Ovary (tissue), 9 donors: ENCODE measurements around the gene TSPAN14. TPM values are rescaled to one million over a fixed set of nuclear protein-coding genes. Genes with fewer than 3 reads are reported as not detected.

ENCODE experiments used
- DNase-seq, 5 donors: peaks; one replicate each; pipeline ENCODE4 v3.0.0-alpha.2; 2019 to 2020
- H3K27ac ChIP-seq, 2 donors: fragments of 200-600 bp; one replicate each; pipeline versions ENCODE4 v1.5.1 to v1.8.0; 2019 to 2022
- H3K27me3 ChIP-seq: fragments of 200-600 bp; one replicate; pipeline ENCODE4 v1.8.0; 2022
- H3K36me3 ChIP-seq: fragments of 200-600 bp; sonication (generic); one replicate; pipeline ENCODE4 v1.5.1; 2019
- H3K4me1 ChIP-seq: one replicate; pipeline ENCODE4 v1.8.1; 2013; ENCODE audit warnings: mild to moderate bottlenecking, moderate library complexity; ENCODE audit not compliant: insufficient read depth
- H3K4me3 ChIP-seq: fragments of 200-600 bp; sonication (generic); one replicate; pipeline ENCODE4 v1.5.1; 2017
- H3K9me3 ChIP-seq, 2 donors: fragments of 200-600 bp in 1 of 2; sonication (generic) in 1 of 2; one replicate each; pipeline versions ENCODE4 v1.5.1 to v1.8.1; 2013 to 2019; ENCODE audit warnings: mild to moderate bottlenecking in 1 of 2, moderate library complexity in 1 of 2
- CTCF ChIP-seq, 3 donors: fragments of 450-650 bp in 2 of 3; fragments of 200-600 bp in 1 of 3; IDR thresholded peaks; one replicate each; pipeline versions ENCODE4 v1.5.1 to v1.8.0; 2016 to 2022; ENCODE audit warnings: antibody characterized with exemption in 3 of 3, mild to moderate bottlenecking in 1 of 3
- EP300 ChIP-seq: sonication (generic); formaldehyde crosslinking; IDR thresholded peaks from one replicate; pipeline ENCODE4 v1.6.1; 2017; ENCODE audit warnings: antibody characterized with exemption
- POLR2A ChIP-seq: fragments of 450-650 bp; IDR thresholded peaks from one replicate; pipeline ENCODE4 v1.6.1; 2017; ENCODE audit warnings: antibody characterized with exemption, mild to moderate bottlenecking, moderate library complexity
- WGBS, 3 donors: extraction: QIAGEN DNeasy Blood & Tissue Kit in 1 of 3; methylation state at CpG; one replicate each; pipeline versions ENCODE4 v1.1.5 to v1.1.7; 2013 to 2017; 5-methylcytosine and 5-hydroxymethylcytosine counted together
- intact Hi-C, 4 donors: fragments of 100-400 bp; cut with DNase I; formaldehyde crosslinking; loops; one replicate each; pipeline versions ENCODE4 v1.11.0 to v1.15.1; 2022 to 2023
- polyA plus RNA-seq, 2 donors: library from polyadenylated mRNA; stranded (reverse); fragments of 200-250 nt in 1 of 2; fragments of 350-450 nt in 1 of 2; fragmentation: Illumina TruSeq in 1 of 2; extraction: RNeasy Lipid Tissue Mini Kit (QIAGEN cat#74804) in 1 of 2; gene quantifications; one replicate each; pipeline ENCODE4 v1.2.3, GENCODE V29; 2013 to 2014
- total RNA-seq, 7 donors: library from RNA; depleted of rRNA in 2 of 7; stranded (reverse); fragments of >200 nt in 2 of 7; fragmentation: NEBNext Ultra II Directional in 3 of 7; extraction: Animal tissue kit (Norgen Biotek cat#: 25700) in 3 of 7; gene quantifications; one replicate each; pipeline versions ENCODE4 v1.1.0 to v1.2.4, GENCODE V29; 2016 to 2023
- donor health status: DM: no; HTN: no; CAD: no; lungs with moderate emphysema.
- donor health status: DM: no; HTN: no; CAD: no.
- donor health status: Bipolar disorder and iron deficiency.
- donor health status: DM: yes; HTN: yes; CAD: no.
- donor health status: DM: no; HTN: no; CAD: no.
- donor health status: DM: yes; HTN: yes; CAD: no.

Gene TSPAN14
- total and polyA plus RNA-seq, 9 donors: 35.4 to 103 (median 74.8) TPM

GRCh38 chr10:80465451-80465835 lies 11.3 kb downstream of the TSPAN14 start:
- WGBS, 3 donors: 39 to 59% (median 56%) methylated on average over 3 of the region's 3 CpGs
- no peaks in the 10 kb centered on the region for H3K27me3 ChIP-seq
- no peak overlapping the region for H3K4me3 ChIP-seq
- no peaks in the 10 kb centered on the region for H3K9me3 ChIP-seq
- peaks cover 48% of the 10 kb centered on the region for H3K4me1 ChIP-seq
- H3K36me3 ChIP-seq: no peaks in the 10 kb centered on the region
- no peak for DNase-seq
- TF ChIP-seq EP300 (no peak), POLR2A (no peak), CTCF (IDR thresholded peaks at IDR 0.05) (no peak)
- intact Hi-C loops: no loop called here
- peak overlapping the region; percentile 72 to 82 for H3K27ac ChIP-seq

GRCh38 chr10:80465839-80466590 lies 11.9 kb downstream of the TSPAN14 start:
- intact Hi-C loops: no loop called here
- H3K4me3 ChIP-seq: no peak overlapping the region
- H3K9me3 ChIP-seq: no peaks in the 10 kb centered on the region
- TF ChIP-seq EP300 (no peak), POLR2A (no peak), CTCF (IDR thresholded peaks at IDR 0.05) (no peak)
- 91 to 94% (median 93%) methylated on average over 10 of the region's 10 CpGs for WGBS, 3 donors
- peak overlapping the region; percentile 72 to 82 for H3K27ac ChIP-seq
- no peak for DNase-seq
- H3K36me3 ChIP-seq: no peaks in the 10 kb centered on the region
- no peaks in the 10 kb centered on the region for H3K27me3 ChIP-seq
- H3K4me1 ChIP-seq: peaks cover 47% of the 10 kb centered on the region

- Histone ChIP-seq H3K27ac (peak overlapping the region; percentile 72 to 82), H3K27me3 (no peaks in the 10 kb centered on the region), H3K36me3 (no peaks in the 10 kb centered on the region), H3K4me1 (peaks cover 46% of the 10 kb centered on the region), H3K4me3 (no peak overlapping the region), H3K9me3 (no peaks in the 10 kb centered on the region)
- no peak for DNase-seq
- WGBS, 3 donors: 61 to 74% (median 64%) methylated on average over 10 of the region's 10 CpGs
- no peak for TF ChIP-seq POLR2A
- no peak for TF ChIP-seq CTCF (IDR thresholded peaks at IDR 0.05)
- no peak for TF ChIP-seq EP300
- intact Hi-C loops: no loop called here
These were observed 12.7 kb downstream of the TSPAN14 start for GRCh38 chr10:80466724-80467326.

- peak; percentile 63 to 88 (median 76) for DNase-seq
- H3K9me3 ChIP-seq: no peaks in the 10 kb centered on the region
- intact Hi-C loops: no loop called here
- WGBS, 3 donors: 22 to 46% (median 23%) methylated on average over 6 of the region's 6 CpGs
- H3K36me3 ChIP-seq: no peaks in the 10 kb centered on the region
- TF ChIP-seq POLR2A (no peak), CTCF (IDR thresholded peaks at IDR 0.05) (no peak), EP300 (no peak)
- peaks cover 48% of the 10 kb centered on the region for H3K4me1 ChIP-seq
- peak overlapping the region; percentile 50 to 82 for H3K27ac ChIP-seq
- H3K27me3 ChIP-seq: no peaks in the 10 kb centered on the region
- no peak overlapping the region for H3K4me3 ChIP-seq
These were observed 13.9 kb downstream of the TSPAN14 start for GRCh38 chr10:80468002-80468401.
